HG03060 (cell line): ENCODE results near the gene SLC30A3.

Experiments
- ATAC-seq: cut with Tn5 transposase; IDR thresholded peaks from one replicate; pipeline ENCODE4 v1.9.1; 2021; ENCODE audit warnings: low read depth, moderate number of reproducible peaks; ENCODE audit not compliant: unreplicated experiment

Gene SLC30A3

DNA sequence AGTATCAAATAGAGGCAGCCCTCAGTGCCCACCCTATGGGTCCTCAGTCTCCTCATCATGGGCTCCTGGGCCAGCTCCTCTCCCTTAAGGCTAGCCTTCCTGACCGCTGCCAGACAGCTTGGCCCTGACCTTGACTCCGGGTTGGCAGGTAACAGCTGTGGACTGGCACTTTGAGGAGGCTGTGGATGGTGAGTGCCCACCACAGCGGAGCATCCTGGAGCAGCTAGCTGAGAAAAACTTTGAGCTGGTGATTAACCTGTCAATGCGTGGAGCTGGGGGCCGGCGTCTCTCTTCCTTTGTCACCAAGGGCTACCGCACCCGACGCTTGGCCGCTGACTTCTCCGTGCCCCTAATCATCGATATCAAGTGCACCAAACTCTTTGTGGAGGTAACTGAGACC lies 26.7 kb downstream of the SLC30A3 start:
- no peak for ATAC-seq

DNA sequence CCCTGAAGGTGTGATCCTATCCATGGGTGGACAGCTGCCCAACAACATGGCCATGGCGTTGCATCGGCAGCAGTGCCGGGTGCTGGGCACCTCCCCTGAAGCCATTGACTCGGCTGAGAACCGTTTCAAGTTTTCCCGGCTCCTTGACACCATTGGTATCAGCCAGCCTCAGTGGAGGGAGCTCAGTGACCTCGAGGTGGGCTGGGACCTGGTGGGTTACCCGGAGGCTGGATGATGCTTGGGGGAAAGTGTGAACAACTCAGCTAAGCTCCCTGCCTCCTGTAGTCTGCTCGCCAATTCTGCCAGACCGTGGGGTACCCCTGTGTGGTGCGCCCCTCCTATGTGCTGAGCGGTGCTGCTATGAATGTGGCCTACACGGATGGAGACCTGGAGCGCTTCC lies 29.5 kb downstream of the SLC30A3 start:
- no peak for ATAC-seq

DNA sequence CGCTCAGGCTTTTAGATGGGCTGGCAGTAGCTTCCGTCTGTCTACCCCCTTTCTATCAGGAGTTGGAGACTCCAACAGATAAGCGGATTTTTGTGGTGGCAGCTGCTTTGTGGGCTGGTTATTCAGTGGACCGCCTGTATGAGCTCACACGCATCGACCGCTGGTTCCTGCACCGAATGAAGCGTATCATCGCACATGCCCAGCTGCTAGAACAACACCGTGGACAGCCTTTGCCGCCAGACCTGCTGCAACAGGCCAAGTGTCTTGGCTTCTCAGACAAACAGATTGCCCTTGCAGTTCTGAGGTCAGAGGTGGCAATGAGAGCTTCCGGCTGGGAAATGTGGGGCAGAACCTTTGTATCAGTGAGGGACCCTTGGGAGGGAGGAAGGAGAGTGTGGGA lies 30.9 kb downstream of the SLC30A3 start:
- ATAC-seq = no peak

DNA sequence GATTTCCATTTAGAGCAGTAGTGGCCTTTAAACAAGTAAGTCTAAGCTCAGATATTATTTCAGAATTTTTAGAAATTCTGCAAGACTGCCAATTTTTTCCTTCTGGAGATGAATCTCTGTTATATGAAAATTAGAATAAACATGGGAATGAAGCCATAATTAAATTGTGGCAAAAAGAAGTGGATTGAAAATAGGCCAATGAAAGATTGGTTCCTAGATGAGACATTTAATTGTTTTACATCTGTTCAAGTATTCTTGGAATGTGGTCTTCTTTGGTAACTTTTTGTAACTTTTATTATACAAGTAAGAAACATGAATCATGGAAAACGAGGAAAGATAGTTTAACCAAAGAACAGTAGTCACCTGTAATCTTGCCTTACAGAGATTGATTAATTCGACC lies 35.3 kb downstream of the SLC30A3 start:
- no peak for ATAC-seq

DNA sequence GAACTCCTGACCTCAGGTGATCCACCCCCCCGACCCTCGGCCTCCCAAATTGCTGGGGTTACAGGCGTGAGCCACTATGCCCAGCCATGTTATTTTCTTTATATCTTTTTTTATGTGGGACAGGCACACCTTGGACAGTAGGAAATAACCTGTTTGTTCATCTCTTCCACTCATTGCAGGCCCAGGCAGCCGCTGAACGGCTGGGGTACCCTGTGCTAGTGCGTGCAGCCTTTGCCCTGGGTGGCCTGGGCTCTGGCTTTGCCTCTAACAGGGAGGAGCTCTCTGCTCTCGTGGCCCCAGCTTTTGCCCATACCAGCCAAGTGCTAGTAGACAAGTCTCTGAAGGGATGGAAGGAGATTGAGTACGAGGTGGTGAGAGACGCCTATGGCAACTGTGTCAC lies 37.3 kb downstream of the SLC30A3 start:
- ATAC-seq = no peak

DNA sequence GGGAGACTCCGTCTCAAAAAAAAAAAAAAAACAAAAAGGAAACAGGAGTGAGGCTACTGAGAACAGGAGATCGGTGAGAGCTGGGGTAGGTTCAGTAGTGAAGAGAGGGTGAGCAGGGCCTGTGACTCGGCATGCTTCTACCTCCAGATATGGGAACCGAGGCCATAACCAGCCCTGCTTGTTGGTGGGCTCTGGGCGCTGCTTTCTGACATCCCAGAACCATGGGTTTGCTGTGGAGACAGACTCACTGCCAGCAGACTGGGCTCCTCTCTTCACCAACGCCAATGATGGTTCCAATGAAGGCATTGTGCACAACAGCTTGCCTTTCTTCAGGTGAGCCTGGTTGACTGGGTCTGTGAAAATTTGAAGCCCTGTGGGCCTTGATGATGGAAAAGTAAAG lies 39.4 kb downstream of the SLC30A3 start:
- ATAC-seq = no peak

DNA sequence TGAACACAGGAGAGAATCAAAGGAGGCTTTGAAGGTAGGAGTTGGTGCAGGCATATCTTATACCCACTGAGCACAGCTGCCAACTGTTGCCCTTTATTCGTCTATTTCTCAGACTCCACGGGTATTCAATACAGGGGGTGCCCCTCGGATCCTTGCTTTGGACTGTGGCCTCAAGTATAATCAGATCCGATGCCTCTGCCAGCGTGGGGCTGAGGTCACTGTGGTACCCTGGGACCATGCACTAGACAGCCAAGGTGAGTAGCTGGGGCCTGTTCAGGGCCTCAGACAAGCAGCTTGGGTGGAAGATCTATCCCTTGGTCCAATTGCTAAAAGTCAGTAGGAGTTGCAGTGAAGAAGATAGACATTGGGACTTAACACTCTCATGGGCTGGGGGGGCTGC lies 40.4 kb downstream of the SLC30A3 start:
- no peak for ATAC-seq

DNA sequence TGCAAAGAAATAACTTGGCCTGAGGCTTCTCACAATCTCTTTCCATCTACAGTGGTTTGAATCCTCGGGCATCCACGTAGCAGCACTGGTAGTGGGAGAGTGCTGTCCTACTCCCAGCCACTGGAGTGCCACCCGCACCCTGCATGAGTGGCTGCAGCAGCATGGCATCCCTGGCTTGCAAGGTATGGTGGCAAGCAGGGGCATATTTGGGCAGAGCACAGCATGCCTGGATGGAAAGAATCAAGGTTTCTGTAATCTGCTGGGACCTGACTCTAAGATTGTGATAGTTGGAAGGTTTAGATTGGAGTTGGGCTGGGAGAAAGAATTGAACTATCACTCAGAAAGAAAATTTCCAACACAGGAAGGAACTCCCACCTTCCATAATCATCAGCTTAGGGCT lies 41.7 kb downstream of the SLC30A3 start:
- no peak for ATAC-seq

DNA sequence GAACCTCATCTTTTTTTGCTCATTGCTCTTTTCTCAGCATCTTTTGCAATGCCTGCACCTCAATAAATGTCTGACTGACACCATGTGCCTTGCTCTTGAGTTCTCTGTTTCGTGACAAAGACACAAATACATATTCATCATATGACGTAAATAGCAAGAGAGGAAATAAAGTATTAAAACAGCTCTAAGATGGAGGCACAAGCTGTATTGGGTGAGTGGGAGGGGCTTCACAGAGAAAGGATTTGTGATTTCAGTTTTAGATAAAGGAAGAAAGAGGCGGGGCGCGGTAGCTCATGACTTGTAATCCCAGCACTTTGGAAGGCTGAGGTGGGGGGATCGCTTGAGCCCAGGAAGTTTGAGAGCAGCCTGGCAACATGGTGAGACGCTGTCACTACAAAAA lies 42.8 kb downstream of the SLC30A3 start:
- no peak for ATAC-seq

DNA sequence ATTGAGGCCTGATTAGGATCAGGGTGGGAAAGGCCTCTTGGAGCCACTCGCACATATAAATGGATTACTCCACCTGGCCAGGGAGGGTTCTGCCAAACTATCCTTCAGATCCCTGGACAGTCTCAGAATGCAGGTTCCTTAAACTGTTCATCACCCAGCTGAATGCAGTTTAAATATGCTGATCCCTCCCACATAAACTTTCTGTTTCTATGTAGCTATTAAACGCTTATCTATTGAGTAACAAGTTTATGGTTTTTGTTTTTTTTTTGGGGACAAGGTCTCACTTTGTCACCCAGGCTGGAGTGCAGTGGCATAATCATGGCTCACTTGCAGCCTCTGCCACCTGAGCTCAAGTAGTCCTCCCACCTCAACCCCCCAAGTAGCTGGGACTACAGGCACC lies 43.8 kb downstream of the SLC30A3 start:
- ATAC-seq = no peak

DNA sequence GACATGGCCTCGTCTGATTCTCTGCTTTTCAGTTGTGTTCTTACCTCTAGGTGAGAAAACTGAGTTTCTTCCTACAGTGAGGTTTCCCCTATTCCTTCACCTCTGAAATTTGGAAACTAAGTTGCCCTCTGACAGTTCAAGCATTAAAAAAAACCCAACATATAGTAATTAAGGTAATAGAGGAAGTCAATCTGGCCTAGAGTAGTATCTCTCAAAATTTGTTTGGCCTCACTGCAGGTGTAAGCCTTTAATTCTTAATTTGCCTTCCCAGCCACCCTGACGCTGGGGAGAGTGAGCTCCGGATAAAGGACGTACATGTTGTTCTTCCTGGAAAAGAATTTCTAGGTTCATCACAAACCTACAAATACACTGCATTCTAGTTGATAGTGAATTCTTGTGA lies 44.2 kb downstream of the SLC30A3 start:
- ATAC-seq = no peak

DNA sequence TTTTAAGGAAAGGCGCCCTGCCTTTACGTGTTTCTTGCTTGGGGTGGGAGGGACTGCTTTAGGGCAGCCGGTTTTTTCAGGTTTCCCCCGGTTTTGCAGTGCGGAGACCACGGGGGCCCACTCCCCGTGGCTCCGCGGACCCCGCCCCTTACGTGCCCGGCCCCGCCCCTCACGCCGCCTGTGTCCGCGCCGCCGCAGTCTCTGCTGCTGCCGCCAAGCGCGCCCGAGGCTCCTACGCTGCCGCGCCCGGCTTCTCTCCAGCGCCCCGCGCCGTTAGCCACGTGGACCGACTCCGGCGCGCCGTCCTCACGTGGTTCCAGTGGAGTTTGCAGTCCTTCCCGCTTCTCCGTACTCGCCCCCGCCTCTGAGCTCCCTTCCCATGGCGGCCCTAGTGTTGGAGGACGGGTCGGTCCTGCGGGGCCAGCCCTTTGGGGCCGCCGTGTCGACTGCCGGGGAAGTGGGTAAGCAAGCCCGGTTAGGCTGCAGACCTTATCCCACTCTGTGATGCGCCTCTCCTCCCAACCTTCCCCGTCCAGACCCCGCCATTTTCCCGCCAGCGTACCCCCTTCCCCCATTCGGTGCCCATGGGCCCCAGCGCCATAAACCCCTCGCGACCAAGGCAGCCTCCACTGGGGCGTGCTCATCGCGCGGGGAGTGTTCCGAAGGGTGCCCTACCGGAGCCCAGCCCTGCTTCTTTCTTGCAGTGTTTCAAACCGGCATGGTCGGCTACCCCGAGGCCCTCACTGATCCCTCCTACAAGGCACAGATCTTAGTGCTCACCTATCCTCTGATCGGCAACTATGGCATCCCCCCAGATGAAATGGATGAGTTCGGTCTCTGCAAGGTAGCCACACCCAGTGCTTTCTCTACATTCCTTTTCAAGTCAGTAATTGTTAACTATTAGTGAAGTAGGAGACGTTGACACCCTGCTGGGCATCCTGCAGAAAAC lies 45.4 kb downstream of the SLC30A3 start, which contains the start of gene CAD:
CAD (plus strand) TSS at position 197 of the 949 bp plus-strand sequence; CDS start at position 380, 183 bp downstream.
- peak; percentile 35 for ATAC-seq

DNA sequence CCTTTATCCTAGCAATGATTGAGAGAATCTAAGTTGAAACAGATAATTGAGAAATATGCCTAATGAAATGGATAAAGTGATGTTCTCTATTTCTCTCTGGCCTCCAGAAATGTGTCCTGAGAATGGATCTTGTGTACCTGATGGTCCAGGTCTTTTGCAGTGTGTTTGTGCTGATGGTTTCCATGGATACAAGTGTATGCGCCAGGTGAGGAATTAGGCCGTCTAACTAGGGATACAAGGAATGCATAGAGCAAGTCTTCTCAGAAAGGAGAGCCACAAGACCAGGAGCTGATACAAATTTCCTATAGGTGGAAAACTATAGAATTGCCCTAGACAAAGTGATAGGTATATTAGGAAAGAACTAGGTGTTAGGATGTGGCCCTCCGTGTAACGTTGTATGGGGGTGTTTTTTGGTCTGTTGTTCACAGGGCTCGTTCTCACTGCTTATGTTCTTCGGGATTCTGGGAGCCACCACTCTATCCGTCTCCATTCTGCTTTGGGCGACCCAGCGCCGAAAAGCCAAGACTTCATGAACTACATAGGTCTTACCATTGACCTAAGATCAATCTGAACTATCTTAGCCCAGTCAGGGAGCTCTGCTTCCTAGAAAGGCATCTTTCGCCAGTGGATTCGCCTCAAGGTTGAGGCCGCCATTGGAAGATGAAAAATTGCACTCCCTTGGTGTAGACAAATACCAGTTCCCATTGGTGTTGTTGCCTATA lies 46.3 kb downstream of the SLC30A3 start:
- ATAC-seq = no peak

DNA sequence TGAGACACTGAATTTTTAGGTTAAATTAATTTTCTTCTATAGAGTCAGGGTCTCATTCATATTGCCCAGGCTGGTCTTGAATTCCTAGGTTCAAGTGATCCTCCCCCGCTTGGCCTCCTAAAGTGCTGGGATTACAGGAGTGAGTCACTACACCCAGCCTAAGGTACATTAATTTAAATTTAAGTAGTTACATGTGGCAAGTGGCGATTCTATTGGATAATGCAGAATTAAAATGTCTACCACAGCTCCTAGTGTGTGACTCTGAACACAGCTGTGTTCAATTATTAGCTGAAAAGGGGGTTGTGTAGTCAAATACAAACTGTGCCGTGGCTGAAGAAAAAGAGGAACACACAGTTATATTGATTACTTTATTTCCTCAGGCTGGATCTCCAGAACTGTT lies 47.9 kb downstream of the SLC30A3 start:
- ATAC-seq = no peak

DNA sequence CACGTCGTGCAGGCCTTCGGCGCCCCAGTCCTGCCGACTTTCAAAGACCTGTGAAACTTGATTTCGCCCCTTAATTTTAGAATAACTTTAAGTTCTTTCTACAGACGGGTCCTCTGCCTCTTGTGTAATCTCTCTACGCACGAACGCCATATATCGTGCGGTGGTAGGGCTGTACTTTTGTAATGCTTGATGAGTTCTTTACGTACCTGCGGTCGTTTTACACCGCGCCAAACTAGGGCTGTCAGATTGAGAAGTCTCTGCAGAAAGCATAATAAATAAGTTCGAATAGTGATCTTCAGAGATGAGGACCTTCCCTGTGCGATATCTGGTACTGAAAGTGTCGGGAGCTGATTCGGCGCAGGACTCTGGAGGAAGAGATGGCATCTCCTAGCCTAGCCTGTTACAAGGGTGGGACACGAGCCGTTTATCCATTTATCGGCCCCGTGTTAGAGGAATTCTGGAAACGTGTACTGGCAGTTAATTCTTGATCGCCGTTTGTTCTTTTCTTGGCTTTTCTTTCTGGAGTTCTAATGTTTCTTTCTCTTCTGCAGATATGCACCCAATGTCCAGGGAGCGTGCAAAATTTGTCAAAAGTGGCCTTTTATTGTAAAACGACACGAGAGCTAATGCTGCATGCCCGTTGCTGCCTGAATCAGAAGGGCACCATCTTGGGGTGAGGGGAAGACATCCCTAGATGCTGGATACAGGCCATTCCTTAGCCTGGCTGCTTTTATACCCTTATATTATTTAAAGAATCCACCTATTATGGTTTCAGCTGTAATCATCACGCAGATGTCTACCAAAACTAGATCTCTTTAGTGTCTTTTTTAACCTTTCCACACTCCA lies 50.0 kb downstream of the SLC30A3 start:
- peak; percentile 16 for ATAC-seq

DNA sequence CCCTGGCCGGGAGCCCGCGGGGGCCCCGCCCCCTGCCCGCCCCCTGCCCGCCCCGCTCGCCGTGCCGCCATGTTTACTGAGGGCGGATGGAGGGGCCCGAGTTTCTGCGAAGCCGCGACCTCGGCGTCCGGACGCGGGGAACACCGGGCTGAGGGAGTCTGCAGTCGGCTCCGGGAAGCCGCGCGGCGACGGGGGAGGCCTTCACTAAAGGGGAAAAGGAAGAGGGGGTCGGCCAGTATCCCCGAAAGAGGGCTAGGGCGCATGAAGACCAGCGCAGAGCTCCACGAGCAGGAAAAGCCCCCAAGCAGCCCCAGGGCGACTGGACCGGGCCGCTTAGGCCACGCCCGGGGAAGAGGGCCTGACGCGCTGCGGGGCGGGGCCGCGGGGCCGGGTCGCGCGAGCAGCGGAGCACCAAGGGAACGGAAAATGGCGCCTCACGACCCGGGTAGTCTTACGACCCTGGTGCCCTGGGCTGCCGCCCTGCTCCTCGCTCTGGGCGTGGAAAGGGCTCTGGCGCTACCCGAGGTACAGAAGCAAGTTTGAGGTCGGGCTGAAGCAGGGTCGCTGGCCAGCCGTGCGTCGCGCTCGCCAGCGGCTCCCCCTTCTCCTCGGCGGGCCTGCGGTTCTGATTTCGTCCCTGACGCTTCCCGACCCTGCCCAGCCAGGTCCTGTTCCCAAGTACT lies 50.8 kb downstream of the SLC30A3 start, which contains the start of the genes ATRAID and SLC5A6:
ATRAID (plus strand) TSS at position 99 of the 683 bp plus-strand sequence; CDS start at position 427, 328 bp downstream.
SLC5A6 (minus strand) TSS at position 326 of the 683 bp plus-strand sequence. CDS start 4,618 bp downstream, outside the sequence.
- ATAC-seq = peak; percentile 29

DNA sequence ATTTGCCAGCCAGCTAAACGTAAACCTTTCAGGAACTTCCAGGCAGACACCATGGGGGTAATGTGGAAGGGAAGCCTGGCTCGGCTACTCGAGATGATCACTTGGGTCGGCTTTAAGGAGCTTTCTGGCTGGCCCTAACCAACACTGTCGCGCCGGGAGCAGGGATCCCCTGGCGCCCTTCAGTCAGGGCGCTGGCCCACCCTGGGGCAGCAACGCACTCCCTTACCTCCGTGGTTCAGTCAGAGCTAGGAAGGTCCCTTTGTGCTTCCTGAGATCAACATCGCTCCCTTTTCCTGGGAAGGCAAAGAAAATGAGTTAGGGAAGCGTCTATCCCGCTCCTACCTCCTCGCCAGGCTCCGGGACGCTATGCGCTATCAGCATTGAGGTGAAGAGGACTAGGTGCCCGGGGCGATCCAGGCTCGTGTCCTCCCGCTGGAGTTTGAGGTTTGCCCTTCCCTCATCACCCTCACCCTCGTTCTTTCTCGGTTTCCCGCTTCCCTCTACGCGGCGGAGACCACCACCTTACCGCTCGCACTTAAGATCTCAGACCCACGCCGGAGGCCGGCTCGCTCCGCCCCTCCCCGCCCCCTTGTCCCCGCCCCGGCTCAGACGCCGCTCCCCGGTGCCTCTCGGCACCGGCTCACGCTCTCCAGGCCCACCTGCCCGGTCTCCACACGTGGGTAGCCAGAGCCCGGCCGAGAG lies 51.5 kb downstream of the SLC30A3 start:
- peak; percentile 15 for ATAC-seq

DNA sequence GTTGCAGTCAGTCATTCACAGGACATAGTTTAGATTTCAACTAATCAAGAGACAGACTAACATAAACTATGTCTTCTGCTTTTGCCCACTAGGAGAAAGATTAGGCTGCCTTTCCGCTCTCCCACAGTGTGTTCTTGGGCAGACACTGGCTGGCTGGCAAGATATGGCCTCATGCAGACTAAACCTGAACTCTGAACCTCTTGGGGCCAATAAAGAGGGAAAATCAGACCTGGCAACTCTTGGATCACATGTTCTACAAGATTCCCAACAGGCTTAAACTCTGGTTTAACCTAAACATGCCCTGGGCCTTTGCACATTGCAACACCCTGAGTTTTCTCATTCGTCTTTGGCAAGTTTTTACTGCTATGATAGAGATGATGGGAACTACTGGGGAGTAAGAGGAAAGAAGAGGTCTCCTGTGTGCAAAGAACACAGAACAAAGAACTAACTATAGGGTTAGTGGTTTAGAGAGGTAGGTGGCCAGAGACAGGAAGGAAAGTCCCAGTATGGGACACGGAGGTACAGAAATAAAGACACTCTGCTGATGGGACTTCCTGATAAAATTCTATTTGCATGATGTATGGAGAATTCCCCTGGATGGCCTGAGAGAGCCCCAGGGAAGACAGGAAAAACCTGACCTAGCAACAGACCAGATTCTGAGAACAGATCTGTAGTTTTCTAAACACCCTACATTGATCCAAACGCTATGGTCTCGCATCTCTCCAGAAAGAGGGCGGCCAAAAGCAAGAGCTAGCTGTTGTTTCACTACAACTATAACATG lies 53.0 kb downstream of the SLC30A3 start:
- no peak for ATAC-seq
